Activated naive CD4-positive, alpha-beta T cell treated with anti-CD3 and anti-CD28 coated beads, Interleukin-2, amount 10 ng/mL, durations not matched to agents 7 days and 5 days (primary cell): ENCODE measurements around the gene FOXN3.
A peak's percentile ranks its signal among the peaks of the same experiment; 100 is the strongest.

Experiments
- CTCF ChIA-PET: fragments of 350-600 bp; sonication (Branson Sonifier 250); formaldehyde crosslinking; loops from one replicate; lab custom pipeline; 2021; ENCODE audit warnings: antibody characterized with exemption; lab: Charles Lee
- DNase-seq: peaks from one replicate; pipeline ENCODE4 v3.0.0-alpha.2; 2020
- H3K27ac Mint-ChIP-seq: one replicate; pipeline ENCODE4 v1.8.0; 2021; ENCODE audit warnings: mild to moderate bottlenecking, moderate library complexity, mixed read lengths
- H3K27me3 Mint-ChIP-seq: one replicate; pipeline ENCODE4 v1.8.0; 2021; ENCODE audit warnings: mild to moderate bottlenecking, mixed read lengths
- H3K36me3 Mint-ChIP-seq: one replicate; pipeline ENCODE4 v1.8.0; 2021; ENCODE audit warnings: mixed read lengths
- H3K4me1 Mint-ChIP-seq: one replicate; pipeline ENCODE4 v1.8.0; 2021; ENCODE audit warnings: mixed read lengths
- H3K4me3 Mint-ChIP-seq: one replicate; pipeline ENCODE4 v1.8.0; 2021; ENCODE audit warnings: mild to moderate bottlenecking, moderate library complexity, mixed read lengths
- H3K9me3 Mint-ChIP-seq: one replicate; pipeline ENCODE4 v1.8.0; 2021; ENCODE audit warnings: mixed read lengths

Gene FOXN3

GRCh38 chr14:89324501-89325298, 92.3 kb downstream of the FOXN3 start:
- H3K36me3 Mint-ChIP-seq: peaks cover 43% of the 10 kb centered on the region
- peaks cover 21% of the 10 kb centered on the region for H3K4me1 Mint-ChIP-seq
- H3K4me3 Mint-ChIP-seq: no peak overlapping the region
- no peak overlapping the region for H3K27ac Mint-ChIP-seq
- H3K9me3 Mint-ChIP-seq: peaks cover 16% of the 10 kb centered on the region
- CTCF ChIA-PET: no interaction called here
- H3K27me3 Mint-ChIP-seq: no peaks in the 10 kb centered on the region
- no peak for DNase-seq

- no peak overlapping the region for H3K4me3 Mint-ChIP-seq
- H3K36me3 Mint-ChIP-seq: peaks cover 45% of the 10 kb centered on the region
- H3K9me3 Mint-ChIP-seq: peaks cover 26% of the 10 kb centered on the region
- peaks cover 24% of the 10 kb centered on the region for H3K4me1 Mint-ChIP-seq
- no peaks in the 10 kb centered on the region for H3K27me3 Mint-ChIP-seq
- CTCF ChIA-PET: interaction anchor here (0.6 kb wide), 1 partner anchor 270 kb away, joined by 3 read pairs; no protein-coding TSS in a partner anchor
- no peak for DNase-seq
- no peak overlapping the region for H3K27ac Mint-ChIP-seq
These were observed 96.5 kb downstream of the FOXN3 start for GRCh38 chr14:89320381-89321000.

DNA sequence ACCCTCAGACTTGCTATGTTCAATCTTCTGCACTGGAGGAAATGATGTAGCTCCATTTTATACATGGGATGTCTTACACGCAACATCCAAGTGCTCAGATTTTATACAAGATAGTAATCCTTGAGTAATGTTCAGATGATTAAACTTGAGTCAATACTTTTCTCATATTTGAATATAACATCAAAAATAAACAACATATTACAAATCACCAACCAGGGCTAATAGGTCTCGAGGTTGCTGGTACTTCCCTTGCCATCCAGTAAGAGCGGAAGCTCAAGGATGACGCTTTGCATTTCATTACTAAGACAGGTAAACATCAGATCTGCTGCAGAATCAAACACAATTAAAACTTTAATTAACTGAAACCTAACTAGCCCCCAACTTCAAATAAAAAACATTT, 97.3 kb downstream of the FOXN3 start:
- no peak for DNase-seq
- CTCF ChIA-PET: no interaction called here
- Mint-ChIP-seq H3K9me3 (peaks cover 26% of the 10 kb centered on the region), H3K4me3 (no peak overlapping the region), H3K36me3 (peaks cover 42% of the 10 kb centered on the region), H3K27me3 (no peaks in the 10 kb centered on the region), H3K4me1 (peaks cover 18% of the 10 kb centered on the region), H3K27ac (no peak overlapping the region)

DNA sequence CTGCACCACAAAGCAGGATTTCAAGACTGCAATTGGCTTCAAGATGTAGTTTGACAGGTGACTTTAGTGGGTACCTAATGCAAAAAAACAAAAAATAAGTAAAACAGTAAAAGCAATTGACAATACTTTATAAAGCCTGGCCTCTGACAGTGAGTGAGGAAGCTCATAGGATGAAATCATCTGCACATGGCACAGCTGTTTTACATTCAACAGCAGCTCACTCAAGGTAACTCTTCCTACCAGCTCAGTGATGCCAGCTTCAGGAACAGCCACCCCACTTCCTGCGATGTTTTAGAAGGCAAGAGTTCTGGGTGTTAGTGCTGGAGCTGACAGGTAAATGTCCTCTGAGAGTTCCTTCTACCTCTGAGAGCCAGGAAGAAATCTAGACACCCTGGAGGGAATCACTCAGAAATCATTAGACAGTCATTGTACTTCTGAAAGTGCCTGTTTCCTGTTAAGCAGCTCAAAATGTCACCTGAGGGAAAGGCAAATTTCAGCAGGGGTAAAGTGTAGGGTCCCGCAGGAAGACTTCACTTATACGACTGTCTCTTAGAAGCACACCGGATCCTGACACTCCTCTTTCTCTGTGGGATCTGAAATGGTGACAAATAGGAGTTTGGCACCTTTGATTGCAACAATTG, 99.9 kb downstream of the FOXN3 start:
- H3K9me3 Mint-ChIP-seq: peaks cover 23% of the 10 kb centered on the region
- H3K4me1 Mint-ChIP-seq: peaks cover 9% of the 10 kb centered on the region
- H3K36me3 Mint-ChIP-seq: peaks cover 32% of the 10 kb centered on the region
- no peak overlapping the region for H3K4me3 Mint-ChIP-seq
- CTCF ChIA-PET: interaction anchor here (0.7 kb wide), 1 partner anchor 613 kb away, joined by 3 read pairs; no protein-coding TSS in a partner anchor
- H3K27me3 Mint-ChIP-seq: no peaks in the 10 kb centered on the region
- H3K27ac Mint-ChIP-seq: peak overlapping the region; percentile 25
- DNase-seq: no peak

GRCh38 chr14:89315493-89316470, 101.3 kb downstream of the FOXN3 start:
- no peak overlapping the region for H3K27ac Mint-ChIP-seq
- CTCF ChIA-PET: no interaction called here
- peaks cover 28% of the 10 kb centered on the region for H3K36me3 Mint-ChIP-seq

GRCh38 chr14:89314274-89314673, 102.8 kb downstream of the FOXN3 start:
- no peak for DNase-seq
- no peak overlapping the region for H3K4me3 Mint-ChIP-seq
- no peak overlapping the region for H3K27ac Mint-ChIP-seq
- H3K27me3 Mint-ChIP-seq: no peaks in the 10 kb centered on the region
- H3K9me3 Mint-ChIP-seq: peaks cover 7% of the 10 kb centered on the region
- H3K4me1 Mint-ChIP-seq: peaks cover 9% of the 10 kb centered on the region
- H3K36me3 Mint-ChIP-seq: peaks cover 16% of the 10 kb centered on the region
- CTCF ChIA-PET: no interaction called here

More at GRCh38 chr14:89315493-89316470, 101.3 kb downstream of the FOXN3 start:
- Mint-ChIP-seq H3K4me3 (no peak overlapping the region), H3K4me1 (peaks cover 9% of the 10 kb centered on the region), H3K27me3 (no peaks in the 10 kb centered on the region), H3K9me3 (peaks cover 19% of the 10 kb centered on the region)
- no peak for DNase-seq

DNA sequence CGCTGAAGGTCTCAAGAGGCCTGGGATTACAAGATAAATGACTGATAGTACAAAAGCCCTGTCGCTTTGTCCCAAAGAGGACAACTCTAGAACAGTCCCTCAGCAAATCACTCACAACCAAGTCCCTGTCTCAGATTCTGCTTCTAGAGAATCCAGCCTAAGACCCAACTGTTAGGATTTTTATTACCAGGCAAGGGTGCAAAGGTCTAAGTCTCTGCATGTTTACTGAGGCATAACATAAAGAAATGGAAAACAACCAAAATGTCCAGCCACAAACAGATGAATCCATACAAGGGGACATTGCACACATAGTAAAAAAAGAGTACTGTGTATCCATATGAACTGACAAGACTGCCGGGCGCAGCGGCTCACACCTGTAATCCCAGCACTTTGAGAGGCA, 104.1 kb downstream of the FOXN3 start:
- Mint-ChIP-seq H3K27me3 (no peaks in the 10 kb centered on the region), H3K4me1 (peaks cover 9% of the 10 kb centered on the region), H3K36me3 (peaks cover 15% of the 10 kb centered on the region), H3K27ac (no peak overlapping the region), H3K4me3 (no peak overlapping the region), H3K9me3 (no peaks in the 10 kb centered on the region)
- CTCF ChIA-PET: no interaction called here
- no peak for DNase-seq

DNA sequence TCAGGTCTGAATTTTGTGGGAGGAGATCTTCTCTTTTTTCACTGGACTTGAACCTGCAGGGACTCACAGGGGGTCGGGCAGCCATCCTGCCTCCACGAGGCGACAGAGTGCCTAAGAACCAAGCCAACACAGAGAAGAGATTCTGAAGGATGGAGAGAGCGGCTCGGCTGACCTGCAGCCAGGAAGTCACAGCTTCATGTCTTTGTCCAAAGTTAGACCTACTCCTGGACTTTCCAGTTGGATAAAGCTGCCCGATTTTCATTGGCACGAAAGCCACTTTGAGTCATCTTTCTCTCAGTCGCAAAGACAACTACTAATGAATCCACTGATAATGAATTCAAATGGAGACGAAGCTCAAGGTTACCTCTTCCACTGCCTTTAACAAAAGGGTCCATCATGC, 106.8 kb downstream of the FOXN3 start:
- peaks cover 10% of the 10 kb centered on the region for H3K36me3 Mint-ChIP-seq
- H3K4me1 Mint-ChIP-seq: peaks cover 5% of the 10 kb centered on the region
- no peaks in the 10 kb centered on the region for H3K27me3 Mint-ChIP-seq
- no peak for DNase-seq
- H3K9me3 Mint-ChIP-seq: no peaks in the 10 kb centered on the region
- H3K27ac Mint-ChIP-seq: no peak overlapping the region
- CTCF ChIA-PET: no interaction called here
- H3K4me3 Mint-ChIP-seq: no peak overlapping the region

GRCh38 chr14:89309670-89310177, 107.3 kb downstream of the FOXN3 start:
- no peak for DNase-seq
- no peak overlapping the region for H3K4me3 Mint-ChIP-seq
- peaks cover 10% of the 10 kb centered on the region for H3K36me3 Mint-ChIP-seq
- no peak overlapping the region for H3K27ac Mint-ChIP-seq
- peaks cover 10% of the 10 kb centered on the region for H3K4me1 Mint-ChIP-seq
- no peaks in the 10 kb centered on the region for H3K9me3 Mint-ChIP-seq
- CTCF ChIA-PET: no interaction called here
- no peaks in the 10 kb centered on the region for H3K27me3 Mint-ChIP-seq

GRCh38 chr14:89308232-89308959, 108.6 kb downstream of the FOXN3 start:
- CTCF ChIA-PET: no interaction called here
- Mint-ChIP-seq H3K27me3 (no peaks in the 10 kb centered on the region), H3K4me3 (no peak overlapping the region), H3K27ac (peak overlapping the region; percentile 60), H3K4me1 (peaks cover 23% of the 10 kb centered on the region), H3K36me3 (peaks cover 11% of the 10 kb centered on the region), H3K9me3 (no peaks in the 10 kb centered on the region)
- no peak for DNase-seq

GRCh38 chr14:89307409-89307808, 109.6 kb downstream of the FOXN3 start:
- Mint-ChIP-seq H3K4me1 (peaks cover 33% of the 10 kb centered on the region), H3K9me3 (no peaks in the 10 kb centered on the region), H3K4me3 (no peak overlapping the region), H3K36me3 (peaks cover 18% of the 10 kb centered on the region), H3K27ac (no peak overlapping the region), H3K27me3 (no peaks in the 10 kb centered on the region)
- no peak for DNase-seq
- CTCF ChIA-PET: no interaction called here

- CTCF ChIA-PET: interaction anchor here (0.6 to 1.3 kb wide), 2 partner anchors 49 to 60 kb away, joined by 3 read pairs; no protein-coding TSS in a partner anchor
- no peak overlapping the region for H3K4me3 Mint-ChIP-seq
- peaks cover 40% of the 10 kb centered on the region for H3K4me1 Mint-ChIP-seq
- no peaks in the 10 kb centered on the region for H3K9me3 Mint-ChIP-seq
- H3K36me3 Mint-ChIP-seq: peaks cover 23% of the 10 kb centered on the region
- no peak for DNase-seq
- H3K27me3 Mint-ChIP-seq: no peaks in the 10 kb centered on the region
- H3K27ac Mint-ChIP-seq: peak overlapping the region; percentile 47
These were observed 111.9 kb downstream of the FOXN3 start for GRCh38 chr14:89304972-89305703.
